Kidney (tissue), 14 donors: ENCODE measurements around the gene COQ7. TPM values are rescaled to one million over a fixed set of nuclear protein-coding genes. Genes with fewer than 3 reads are reported as not detected.

Source experiments
- DNase-seq, 5 donors: peaks; one replicate each; pipeline ENCODE4 v3.0.0-alpha.2; 2013 to 2020
- FAIRE-seq: peaks from 2 replicates; lab custom pipeline; 2012; peaks lifted over from hg19 to GRCh38; lab: Jason Lieb, UNC
- H3K27ac ChIP-seq, 2 donors: one replicate each; pipeline ENCODE4 v1.7.0; 2013; ENCODE audit warnings: low read depth in 2 of 2, low read length in 2 of 2, inconsistent platforms in 1 of 2
- H3K27me3 ChIP-seq: one replicate; pipeline ENCODE4 v1.7.1; 2013; ENCODE audit warnings: low read length, inconsistent platforms; ENCODE audit not compliant: control insufficient read depth, insufficient read depth
- H3K36me3 ChIP-seq, 3 donors: one replicate each; pipeline versions ENCODE4 v1.7.0 to v1.7.1; 2013; ENCODE audit warnings: low read length in 3 of 3, control low read depth in 1 of 3, inconsistent platforms in 1 of 3; ENCODE audit not compliant: insufficient read depth in 3 of 3, control insufficient read depth in 2 of 3
- H3K4me1 ChIP-seq, 3 donors: one replicate each; pipeline versions ENCODE4 v1.7.0 to v1.7.1; 2013; ENCODE audit warnings: low read length in 3 of 3, inconsistent platforms in 1 of 3, low read depth in 1 of 3; ENCODE audit not compliant: control insufficient read depth in 2 of 3, insufficient read depth in 2 of 3
- H3K4me3 ChIP-seq, 3 donors: one replicate each; pipeline versions ENCODE4 v1.7.0 to v1.8.1; 2013; ENCODE audit warnings: low read length in 3 of 3, control low read depth in 1 of 3, inconsistent platforms in 1 of 3
- H3K9ac ChIP-seq, 3 donors: one replicate each; pipeline versions ENCODE4 v1.7.0 to v1.7.1; 2013; ENCODE audit warnings: low read length in 3 of 3, control low read depth in 1 of 3, inconsistent platforms in 1 of 3
- H3K9me3 ChIP-seq, 3 donors: one replicate each; pipeline versions ENCODE4 v1.7.0 to v1.7.1; 2013; ENCODE audit warnings: low read length in 3 of 3, control low read depth in 1 of 3, inconsistent platforms in 1 of 3; ENCODE audit not compliant: control insufficient read depth in 2 of 3, insufficient read depth in 1 of 3
- CTCF ChIP-seq: IDR thresholded peaks from 3 replicates; pipeline ENCODE4 v1.5.1; 2012; ENCODE audit warnings: mild to moderate bottlenecking, moderate library complexity, borderline replicate concordance; ENCODE audit not compliant: insufficient read depth; ENCODE audit errors: extremely low read depth
- intact Hi-C: fragments of 100-400 bp; cut with DNase I; formaldehyde crosslinking; loops from one replicate; pipeline ENCODE4 v1.11.1; 2022
- polyA plus RNA-seq: library from polyadenylated mRNA; stranded (reverse); fragments of 350-450 nt; fragmentation: Illumina TruSeq; extraction: RNeasy Lipid Tissue Mini Kit (QIAGEN cat#74804); gene quantifications from one replicate; pipeline ENCODE4 v1.2.3, GENCODE V29; 2014; ENCODE audit warnings: low read depth, low replicate concordance; ENCODE audit not compliant: insufficient read depth
- total RNA-seq: library from RNA; stranded (reverse); fragmentation: NEBNext Ultra II Directional; extraction: Animal tissue kit (Norgen Biotek cat#: 25700); gene quantifications from one replicate; pipeline ENCODE4 v1.2.1, GENCODE V29; 2021
- donor health status: control.
- donor health status: control.
- donor health status: control.
- donor health status: control.
- donor health status: control.
- donor health status: DM: yes; HTN: yes; CAD: no.
- donor health status: Normal renal cell carcinoma (clear cell type).

The COQ7 gene
- total and polyA plus RNA-seq, 2 donors from 2014 or later = 18.8 to 32.5 TPM

- H3K36me3 ChIP-seq = no peaks in the 10 kb centered on the region
- peak overlapping the region; percentile 47 to 100 for H3K27ac ChIP-seq
- intact Hi-C loops = no loop called here
- H3K27me3 ChIP-seq = no peaks in the 10 kb centered on the region
- FAIRE-seq (no peak), DNase-seq (peak in 1 of 5 donors; percentile 63)
- peak overlapping the region in 1 of 3 donors; percentile 26 for H3K9ac ChIP-seq
- TF ChIP-seq CTCF = no peak
- no peaks in the 10 kb centered on the region for H3K9me3 ChIP-seq
- peak overlapping the region; percentile 50 to 93 (median 82) for H3K4me3 ChIP-seq
- peaks cover 0 to 7% (median 0%) of the 10 kb centered on the region in 3 donors for H3K4me1 ChIP-seq
These were observed 446 bp upstream of the COQ7 start for GRCh38 chr16:19066988-19067348.

DNA sequence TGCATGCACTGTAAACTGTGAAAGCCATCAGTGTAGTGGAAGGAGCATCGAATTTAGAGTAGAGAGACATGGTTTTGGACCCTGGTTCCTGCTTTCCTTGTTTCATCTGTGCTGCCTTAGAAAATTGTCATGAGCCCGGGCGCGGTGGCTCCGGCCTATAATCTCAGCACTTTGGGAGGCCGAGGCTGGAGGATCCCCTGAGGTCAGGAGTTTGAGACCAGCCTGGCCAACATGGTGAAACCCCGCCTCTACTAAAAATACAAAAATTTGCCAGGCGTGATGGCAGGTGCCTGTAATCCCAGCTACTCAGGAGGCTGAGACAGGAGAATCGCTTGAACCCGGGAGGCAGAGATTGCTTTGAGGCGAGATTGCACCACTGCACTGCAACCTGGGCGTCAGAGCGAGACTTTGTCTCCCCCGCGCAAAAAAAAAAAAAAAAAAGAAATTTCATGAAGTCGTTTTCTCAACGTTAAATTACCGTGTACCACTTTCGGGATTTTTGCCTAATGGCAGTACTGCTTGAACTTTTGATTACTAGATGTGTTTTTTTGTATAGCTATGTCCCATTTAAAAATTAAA is 912 bp downstream of the COQ7 start:
- intact Hi-C loops = no loop called here
- Histone ChIP-seq H3K9me3 (no peaks in the 10 kb centered on the region), H3K36me3 (peaks cover 0 to 8% (median 1%) of the 10 kb centered on the region in 3 donors), H3K4me1 (peaks cover 0 to 7% (median 0%) of the 10 kb centered on the region in 3 donors), H3K9ac (peak overlapping the region; percentile 84 to 90 (median 85)), H3K4me3 (peak overlapping the region; percentile 81 to 93 (median 82)), H3K27me3 (no peaks in the 10 kb centered on the region), H3K27ac (peak overlapping the region; percentile 98 to 100)
- TF ChIP-seq CTCF = no peak
- DNase-seq (no peak), FAIRE-seq (no peak)

DNA sequence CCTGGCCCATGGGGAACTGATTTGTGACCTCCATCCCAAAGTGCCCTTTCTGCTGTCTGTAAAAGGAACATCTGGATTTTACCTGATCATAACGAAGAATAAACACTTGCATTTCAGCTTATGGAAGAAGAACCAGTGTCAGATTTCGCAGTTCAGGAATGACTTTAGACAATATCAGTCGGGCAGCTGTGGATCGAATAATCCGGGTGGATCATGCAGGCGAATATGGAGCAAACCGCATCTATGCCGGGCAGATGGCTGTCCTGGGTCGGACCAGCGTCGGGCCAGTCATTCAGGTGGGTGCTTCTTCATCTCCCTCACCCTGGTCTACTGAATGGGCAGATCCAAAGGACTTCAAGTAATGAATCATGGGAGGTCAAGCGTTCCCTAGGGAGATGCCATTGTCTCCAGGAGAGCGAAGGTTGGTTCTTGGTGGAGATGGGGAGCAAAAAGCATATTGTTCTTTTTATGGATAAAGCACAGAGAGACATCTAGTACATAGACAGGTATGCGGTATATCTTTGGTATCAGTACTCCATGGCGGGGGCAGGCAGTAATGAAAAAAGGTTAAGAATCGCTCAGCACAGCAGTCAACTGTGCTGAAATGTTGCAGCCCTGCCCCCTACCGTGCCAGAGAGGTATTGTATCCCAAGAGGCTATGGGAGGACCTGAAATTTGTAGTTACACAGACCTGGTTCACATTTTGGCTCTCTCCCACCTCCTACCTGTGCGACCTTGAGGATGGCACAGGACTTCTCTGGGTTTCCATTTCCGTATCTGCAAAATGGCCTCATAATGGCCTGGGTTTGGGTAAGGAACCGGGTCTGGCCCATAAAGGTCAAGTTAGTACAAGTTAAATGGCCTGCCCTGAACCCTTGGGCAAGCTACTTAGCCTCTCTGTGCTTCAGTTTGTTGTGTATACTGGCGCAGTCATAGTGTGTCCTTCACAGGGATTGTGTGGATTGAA is 4.7 kb downstream of the COQ7 start:
- peak in 4 of 5 donors; percentile 30 to 51 (median 44) for DNase-seq
- intact Hi-C loops = no loop called here
- Histone ChIP-seq H3K36me3 (peaks cover 0 to 16% (median 3%) of the 10 kb centered on the region in 3 donors), H3K4me1 (peaks cover 0 to 7% (median 0%) of the 10 kb centered on the region in 3 donors), H3K27me3 (no peaks in the 10 kb centered on the region), H3K27ac (no peak overlapping the region), H3K9me3 (no peaks in the 10 kb centered on the region), H3K9ac (no peak overlapping the region), H3K4me3 (no peak overlapping the region)
- peak; percentile 63 for TF ChIP-seq CTCF
- FAIRE-seq = no peak
